CD14-positive monocyte (primary cell): Measurements from ENCODE around the gene TRAPPC4. TPM values are rescaled to one million over a fixed set of nuclear protein-coding genes. Genes with fewer than 3 reads are reported as not detected.

Experiments
- DNase-seq, 3 donors: peaks; one replicate each; pipeline ENCODE4 v3.0.0-alpha.2; 2011 to 2022
- H2AFZ ChIP-seq: 2 replicates; pipeline ENCODE4 v1.6.0; 2012; ENCODE audit warnings: mild to moderate bottlenecking, low read depth, low read length, inconsistent platforms; ENCODE audit not compliant: insufficient read depth, poor library complexity, severe bottlenecking
- H3K27ac ChIP-seq, 2 donors: 1 replicate in 1 of 2; 2 replicates in 1 of 2; pipeline ENCODE4 v1.5.1; 2012 to 2013; ENCODE audit warnings: low read length in 2 of 2, control low read depth in 1 of 2, inconsistent platforms in 1 of 2, low read depth in 1 of 2, mild to moderate bottlenecking in 1 of 2
- H3K27me3 ChIP-seq, 2 donors: one replicate each; pipeline versions ENCODE4 v1.6.0 to v1.6.1; 2011 to 2013; ENCODE audit warnings: low read length in 2 of 2; ENCODE audit not compliant: control insufficient read depth in 2 of 2, insufficient read depth in 2 of 2
- H3K36me3 ChIP-seq, 2 donors: replicated peaks in 1 of 2; 1 replicate in 1 of 2; 2 replicates in 1 of 2; pipeline versions ENCODE4 v1.5.1 to v1.6.1; 2012 to 2013; ENCODE audit warnings: low read length in 2 of 2, control low read depth in 1 of 2, inconsistent platforms in 1 of 2, mild to moderate bottlenecking in 1 of 2; ENCODE audit not compliant: insufficient read depth in 2 of 2, control insufficient read depth in 1 of 2
- H3K4me1 ChIP-seq, 2 donors: 1 replicate in 1 of 2; 2 replicates in 1 of 2; pipeline versions ENCODE4 v1.5.1 to v1.6.1; 2012 to 2013; ENCODE audit warnings: low read length in 2 of 2, control low read depth in 1 of 2, inconsistent platforms in 1 of 2, mild to moderate bottlenecking in 1 of 2, moderate library complexity in 1 of 2; ENCODE audit not compliant: insufficient read depth in 2 of 2, control insufficient read depth in 1 of 2
- H3K4me2 ChIP-seq: replicated peaks from 2 replicates; pipeline ENCODE3; 2012; ENCODE audit warnings: low read length, moderate library complexity, mild to moderate bottlenecking; ENCODE audit not compliant: poor library complexity, severe bottlenecking; ENCODE audit errors: extremely low read depth
- H3K4me3 ChIP-seq, 3 experiments: fragments of 200-600 bp in 1 of 3; sonication (generic) in 1 of 3; replicated peaks in 1 of 3; 1 replicate in 2 of 3; 2 replicates in 1 of 3; pipeline ENCODE4 v1.5.1; 2011 to 2013; ENCODE audit warnings: low read length in 3 of 3, mild to moderate bottlenecking in 3 of 3, control low read depth in 2 of 3, low read depth in 2 of 3, inconsistent platforms in 1 of 3, moderate library complexity in 1 of 3
- H3K79me2 ChIP-seq: 2 replicates; pipeline ENCODE4 v1.6.0; 2012; ENCODE audit warnings: mild to moderate bottlenecking, control low read depth, inconsistent platforms, low read length, moderate library complexity; ENCODE audit not compliant: insufficient read depth
- H3K9ac ChIP-seq: 2 replicates; pipeline ENCODE4 v1.6.0; 2017; ENCODE audit warnings: low read length, mild to moderate bottlenecking; ENCODE audit not compliant: insufficient read depth, poor library complexity, severe bottlenecking
- H3K9me3 ChIP-seq, 2 donors: replicated peaks in 1 of 2; 1 replicate in 1 of 2; 2 replicates in 1 of 2; pipeline versions ENCODE4 v1.5.1 to v1.6.1; 2012 to 2013; ENCODE audit warnings: low read length in 2 of 2, control low read depth in 1 of 2; ENCODE audit not compliant: control insufficient read depth in 1 of 2, insufficient read depth in 1 of 2
- H4K20me1 ChIP-seq: 2 replicates; pipeline ENCODE4 v1.6.0; 2012; ENCODE audit warnings: mild to moderate bottlenecking, low read length, control low read depth, moderate library complexity; ENCODE audit not compliant: insufficient read depth
- H3K27ac Mint-ChIP-seq, 7 donors: one replicate each; pipeline ENCODE4 v1.8.0; 2020; ENCODE audit warnings: mild to moderate bottlenecking in 7 of 7, mixed read lengths in 7 of 7, moderate library complexity in 6 of 7, inconsistent platforms in 2 of 7
- H3K27me3 Mint-ChIP-seq, 3 donors: one replicate each; pipeline ENCODE4 v1.8.0; 2021 to 2022; ENCODE audit warnings: low read depth in 3 of 3, mild to moderate bottlenecking in 3 of 3, mixed read lengths in 3 of 3, moderate library complexity in 3 of 3, inconsistent platforms in 1 of 3
- H3K36me3 Mint-ChIP-seq, 2 donors: one replicate each; pipeline ENCODE4 v1.8.0; 2020; ENCODE audit warnings: mixed read lengths in 2 of 2, inconsistent platforms in 1 of 2, mild to moderate bottlenecking in 1 of 2
- H3K4me1 Mint-ChIP-seq: one replicate; pipeline ENCODE4 v1.8.0; 2020; ENCODE audit warnings: mild to moderate bottlenecking, mixed read lengths
- H3K4me3 Mint-ChIP-seq, 2 donors: one replicate each; pipeline ENCODE4 v1.8.0; 2020; ENCODE audit warnings: mild to moderate bottlenecking in 2 of 2, mixed read lengths in 2 of 2, moderate library complexity in 1 of 2
- H3K9me3 Mint-ChIP-seq, 7 donors: one replicate each; pipeline ENCODE4 v1.8.0; 2020 to 2022; ENCODE audit warnings: mixed read lengths in 7 of 7, mild to moderate bottlenecking in 6 of 7, moderate library complexity in 6 of 7, inconsistent platforms in 2 of 7
- CTCF ChIP-seq: fragments of 200-600 bp; IDR thresholded peaks from one replicate; pipeline ENCODE4 v1.8.0; 2022; ENCODE audit warnings: antibody characterized with exemption, mild to moderate bottlenecking
- WGBS: methylation state at CpG from one replicate; pipeline ENCODE4 v1.1.5; 2013; ENCODE audit warnings: missing lambda C conversion rate; ENCODE audit not compliant: insufficient coverage; 5-methylcytosine and 5-hydroxymethylcytosine counted together
- intact Hi-C, 2 donors: fragments of 100-400 bp; cut with micrococcal nuclease; formaldehyde crosslinking; loops; one replicate each; pipeline versions ENCODE4 v1.15.0 to v1.15.1; 2023
- polyA plus RNA-seq, 3 donors: library from polyadenylated mRNA; depleted of rRNA in 1 of 3; unstranded in 2 of 3; stranded (reverse) in 1 of 3; fragments of 300-500 nt in 2 of 3; fragments of >200 nt in 1 of 3; fragmentation: Illumina TruSeq in 2 of 3; gene quantifications; 1 replicate in 2 of 3; 2 replicates in 1 of 3; pipeline ENCODE4 v1.2.3, GENCODE V29; 2012 to 2021

TRAPPC4 gene
- polyA plus RNA-seq, 3 donors: 46.9 to 54.5 (median 50.0) TPM

GRCh38 chr11:119023741-119024140 is 5.2 kb downstream of the TRAPPC4 start:
- H3K27ac Mint-ChIP-seq: peak overlapping the region in 1 of 7 donors; percentile 7
- Histone ChIP-seq H3K27ac (peak overlapping the region in 1 of 2 donors; percentile 31), H3K27me3 (no peaks in the 10 kb centered on the region), H3K4me3 (no peak overlapping the region), H3K9me3 (no peaks in the 10 kb centered on the region), H4K20me1 (peaks cover 3% of the 10 kb centered on the region), H3K4me2 (no peak overlapping the region), H2AFZ (no peak overlapping the region), H3K79me2 (peaks cover 38% of the 10 kb centered on the region), H3K4me1 (peaks cover 12 to 18% of the 10 kb centered on the region in 2 donors), H3K9ac (no peak overlapping the region), H3K36me3 (peaks cover 43 to 62% of the 10 kb centered on the region in 2 donors)
- intact Hi-C loops: no loop called here
- H3K36me3 Mint-ChIP-seq: peaks cover 47 to 68% of the 10 kb centered on the region in 2 donors
- no peak for TF ChIP-seq CTCF
- no peaks in the 10 kb centered on the region for H3K9me3 Mint-ChIP-seq
- no peak for DNase-seq
- peaks cover 14% of the 10 kb centered on the region for H3K4me1 Mint-ChIP-seq
- H3K4me3 Mint-ChIP-seq: no peak overlapping the region
- H3K27me3 Mint-ChIP-seq: peaks cover 0 to 1% (median 0%) of the 10 kb centered on the region in 3 donors

GRCh38 chr11:119024430-119025098 is 6.0 kb downstream of the TRAPPC4 start:
- Mint-ChIP-seq H3K9me3 (no peaks in the 10 kb centered on the region), H3K27ac (peak overlapping the region in 4 of 7 donors; percentile 37 to 80 (median 58)), H3K4me3 (no peak overlapping the region), H3K36me3 (peaks cover 50 to 68% of the 10 kb centered on the region in 2 donors), H3K4me1 (peaks cover 17% of the 10 kb centered on the region), H3K27me3 (peaks cover 0 to 1% (median 0%) of the 10 kb centered on the region in 3 donors)
- H3K4me2 ChIP-seq: no peak overlapping the region
- no peak overlapping the region for H2AFZ ChIP-seq
- DNase-seq: no peak
- no peaks in the 10 kb centered on the region for H4K20me1 ChIP-seq
- intact Hi-C loops: no loop called here
- H3K4me1 ChIP-seq: peaks cover 7 to 17% of the 10 kb centered on the region in 2 donors
- no peaks in the 10 kb centered on the region for H3K27me3 ChIP-seq
- H3K36me3 ChIP-seq: peaks cover 43 to 62% of the 10 kb centered on the region in 2 donors
- H3K4me3 ChIP-seq: no peak overlapping the region
- H3K9ac ChIP-seq: no peak overlapping the region
- H3K9me3 ChIP-seq: no peaks in the 10 kb centered on the region
- 91% methylated on average over 15 of the region's 15 CpGs for WGBS
- peak overlapping the region in 1 of 2 donors; percentile 42 for H3K27ac ChIP-seq
- H3K79me2 ChIP-seq: peaks cover 31% of the 10 kb centered on the region
- TF ChIP-seq CTCF: no peak
